ENCODE results near the gene UBAP1L.

GRCh38 chr15:65072617-65073016 is 42.4 kb downstream of the UBAP1L start:
- TF ChIP-seq POLR2A (IDR thresholded peaks at IDR 0.05), result no peak
- no peak for TF ChIP-seq CTCF (IDR thresholded peaks at IDR 0.05 in 8 of 11, conservative IDR thresholded peaks at IDR 0.05 in 3 of 11)
